GM21367 (cell line): Measurements from ENCODE around the gene FAM53B.

ENCODE experiments used
- ATAC-seq: cut with Tn5 transposase; IDR thresholded peaks from one replicate; pipeline ENCODE4 v1.9.1; 2021; ENCODE audit not compliant: unreplicated experiment

The FAM53B gene

GRCh38 chr10:124648738-124649137 is 95.4 kb downstream of the FAM53B start:
- ATAC-seq: no peak

DNA sequence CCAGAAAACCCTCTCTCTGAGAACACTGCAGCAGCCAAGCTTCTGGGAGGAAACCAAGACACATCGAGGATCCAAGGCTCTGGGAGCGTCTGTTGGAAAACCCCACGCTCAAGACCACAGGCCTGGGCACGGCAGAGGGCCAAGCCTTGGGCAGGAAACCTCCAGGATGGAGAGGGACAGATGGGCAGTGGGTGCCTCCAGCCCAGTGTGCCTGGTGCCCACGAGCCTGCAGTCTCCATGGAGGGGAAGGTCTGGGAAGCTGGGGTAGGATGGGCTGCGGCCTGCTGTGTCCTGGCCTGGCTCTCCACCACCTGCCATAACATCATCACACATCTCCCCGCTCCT is 96.1 kb downstream of the FAM53B start:
- ATAC-seq: no peak

- peak; percentile 61 for ATAC-seq
These were observed 96.6 kb downstream of the FAM53B start for GRCh38 chr10:124647421-124648130.

GRCh38 chr10:124646483-124647352 is 97.5 kb downstream of the FAM53B start:
- no peak for ATAC-seq

GRCh38 chr10:124645467-124646095 is 98.6 kb downstream of the FAM53B start:
- ATAC-seq: no peak

DNA sequence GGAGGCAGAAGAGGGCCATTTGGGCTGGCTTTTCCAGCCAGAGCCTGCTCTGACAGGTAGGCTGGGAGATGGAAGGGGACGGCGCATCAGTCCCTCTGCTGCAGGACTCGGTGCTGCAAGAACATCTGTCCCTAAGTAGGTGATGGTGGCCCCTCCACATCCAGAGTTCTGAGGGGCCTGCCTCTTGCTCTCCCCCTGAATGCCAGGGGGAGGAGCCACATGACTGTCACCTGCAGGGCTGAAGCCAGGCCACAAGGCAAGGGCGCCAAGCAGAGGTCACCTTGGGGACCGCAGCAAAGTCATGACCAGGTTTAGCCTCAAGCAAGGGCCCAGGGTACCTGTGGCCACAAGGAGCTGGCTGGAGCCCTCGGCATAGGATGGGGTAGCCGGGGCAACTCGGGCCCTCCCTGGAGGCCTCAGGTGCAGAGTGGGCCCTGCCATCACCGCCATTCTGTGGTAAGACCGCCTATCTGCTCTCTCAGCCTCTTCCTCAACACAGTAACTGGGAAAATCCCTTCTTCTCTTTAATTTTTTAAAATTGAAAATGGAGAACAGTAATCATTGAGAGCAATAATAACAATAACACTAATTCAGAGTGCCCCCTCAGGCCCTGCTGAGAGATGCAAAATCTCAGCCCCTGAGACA is 99.3 kb downstream of the FAM53B start:
- no peak for ATAC-seq

GRCh38 chr10:124644236-124644635 is 99.9 kb downstream of the FAM53B start:
- ATAC-seq: no peak

DNA sequence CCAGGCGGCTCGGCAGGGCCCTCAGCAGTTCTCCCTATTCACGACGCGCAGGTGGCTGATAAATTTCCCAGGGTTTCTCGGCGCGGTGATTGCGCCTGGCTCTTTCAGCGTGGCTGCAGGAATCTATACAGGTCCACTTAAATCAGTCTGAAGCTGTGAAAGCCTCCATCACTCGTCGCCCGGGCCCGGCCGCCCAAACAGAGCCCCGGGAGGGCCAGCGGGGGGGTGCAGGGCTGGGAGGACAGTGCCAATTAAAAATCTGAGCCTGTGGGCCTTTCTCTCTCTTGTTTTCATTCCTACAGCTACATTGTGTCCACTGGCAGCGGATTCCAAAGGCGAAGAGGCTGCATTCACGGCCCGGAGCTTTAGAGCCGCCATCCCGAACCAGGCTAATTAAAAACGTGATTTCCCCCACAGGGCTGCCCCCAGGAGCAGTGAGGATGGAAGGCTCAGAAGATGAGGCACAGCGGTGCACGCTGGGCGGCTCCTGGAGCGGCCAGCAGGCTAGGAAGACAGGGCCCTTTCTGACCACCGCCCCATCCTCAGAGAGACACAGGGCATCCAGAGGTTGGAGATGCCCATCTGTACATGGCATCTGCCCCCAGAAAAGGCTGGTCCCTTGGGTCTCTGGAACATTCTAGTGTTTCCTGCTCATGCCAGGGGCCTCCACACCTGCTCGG is 100.7 kb downstream of the FAM53B start:
- ATAC-seq: no peak

- no peak for ATAC-seq
These were observed 102.0 kb downstream of the FAM53B start for GRCh38 chr10:124642088-124642710.

- no peak for ATAC-seq
These were observed 102.7 kb downstream of the FAM53B start for GRCh38 chr10:124641282-124642087.

GRCh38 chr10:124640538-124641231 is 103.5 kb downstream of the FAM53B start:
- ATAC-seq: no peak

GRCh38 chr10:124640056-124640455 is 104.1 kb downstream of the FAM53B start:
- no peak for ATAC-seq

GRCh38 chr10:124639646-124640045 is 104.5 kb downstream of the FAM53B start:
- no peak for ATAC-seq

DNA sequence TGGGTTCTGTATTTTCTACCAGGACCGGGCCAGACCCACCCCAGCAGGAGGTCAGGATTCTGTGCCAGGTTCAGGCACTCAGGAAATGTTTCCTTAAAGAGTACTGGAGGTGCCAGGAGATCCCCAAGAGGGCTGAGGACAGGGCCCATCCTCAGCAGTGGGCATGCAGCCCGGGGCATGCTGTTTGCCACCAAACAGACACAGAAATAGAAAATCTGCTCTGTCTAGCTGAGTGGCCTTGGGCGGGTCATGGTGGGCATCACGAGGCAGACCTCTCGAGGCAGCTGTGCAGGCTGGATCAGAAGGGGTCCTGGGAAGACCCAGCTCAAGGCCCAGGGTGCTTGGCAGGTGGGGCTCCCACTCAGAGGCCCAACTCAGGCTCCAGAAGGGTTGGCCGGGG is 105.0 kb downstream of the FAM53B start:
- no peak for ATAC-seq

GRCh38 chr10:124637746-124638145 is 106.4 kb downstream of the FAM53B start:
- no peak for ATAC-seq

- no peak for ATAC-seq
These were observed 107.0 kb downstream of the FAM53B start for GRCh38 chr10:124637091-124637700.

GRCh38 chr10:124636271-124636995 is 107.7 kb downstream of the FAM53B start:
- no peak for ATAC-seq

DNA sequence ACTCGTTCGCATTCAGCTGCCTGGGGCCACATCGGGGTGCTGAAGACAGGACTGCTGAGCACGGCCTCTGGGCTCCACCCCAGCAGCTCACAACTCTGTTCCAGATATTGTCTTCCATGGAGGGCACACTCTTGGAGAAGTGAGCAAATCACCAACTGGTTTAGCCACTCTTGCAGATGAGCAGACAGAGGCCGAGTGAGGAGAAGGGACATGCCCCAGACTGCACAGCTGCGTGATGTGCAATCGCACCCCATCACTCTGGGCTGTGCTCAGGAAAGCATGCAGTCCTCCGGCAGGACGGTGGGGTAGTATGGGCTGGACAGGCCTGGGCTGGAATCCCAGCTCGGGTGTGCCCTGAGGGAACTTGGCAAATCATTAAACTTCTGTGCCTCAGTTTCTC is 111.6 kb downstream of the FAM53B start:
- ATAC-seq: no peak
